CD4-positive, alpha-beta T cell treated with Interleukin-15 for 1 hour (primary cell): ENCODE data around the gene ICA1.

Source experiments
- DNase-seq: peaks from one replicate; pipeline ENCODE4 v3.0.0-alpha.2; 2020

ICA1 gene

DNA sequence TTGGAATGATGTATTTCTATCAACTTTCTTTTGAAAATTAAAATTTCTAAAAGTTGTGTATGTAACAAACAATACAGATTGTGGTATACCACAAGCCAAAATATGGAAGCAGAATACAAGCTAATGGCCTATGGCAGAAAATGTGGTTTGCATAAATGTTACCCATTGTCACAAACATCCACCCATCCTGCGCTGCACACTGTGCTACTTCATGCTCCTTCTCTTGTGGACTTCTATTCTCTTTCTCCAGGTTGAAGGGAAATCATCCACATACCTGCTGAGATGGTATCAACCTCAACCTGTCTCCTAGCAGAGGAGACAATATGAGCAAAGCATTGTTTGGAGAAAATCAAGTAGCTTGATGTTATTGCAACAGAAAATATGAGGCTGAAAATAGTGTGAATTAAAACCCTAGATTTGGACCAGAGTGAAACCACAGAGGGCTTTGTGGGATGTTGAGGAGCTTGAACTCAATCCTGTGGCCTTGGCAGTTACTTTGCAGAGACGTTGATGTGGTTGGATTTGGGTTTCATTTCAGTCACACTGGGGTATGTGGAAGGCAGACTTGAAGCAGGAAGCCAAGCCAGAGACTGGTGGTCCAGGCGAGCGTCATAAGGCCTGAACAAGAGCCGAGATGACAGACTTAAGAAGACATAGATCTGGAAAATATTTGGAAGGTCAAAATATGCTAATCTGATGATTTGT is 63.8 kb downstream of the ICA1 start:
- DNase-seq: no peak

DNA sequence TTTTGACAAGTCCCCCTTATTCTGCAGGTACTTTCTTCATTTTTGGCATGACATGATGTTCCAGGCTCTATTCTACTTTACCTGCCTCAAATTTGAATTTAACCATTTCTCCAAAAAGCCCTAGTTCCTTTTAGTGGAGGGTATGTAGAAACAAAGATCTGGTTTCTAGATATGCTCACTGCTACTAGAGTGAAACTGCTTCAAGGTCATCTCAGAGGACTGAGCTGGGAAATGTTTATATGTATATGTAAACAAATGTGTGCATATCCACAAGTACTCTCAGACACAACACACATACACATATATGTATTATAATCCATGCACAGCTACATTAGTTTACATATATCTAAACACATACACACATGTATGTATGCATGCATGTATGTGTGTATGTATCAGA is 69.1 kb downstream of the ICA1 start:
- no peak for DNase-seq

DNA sequence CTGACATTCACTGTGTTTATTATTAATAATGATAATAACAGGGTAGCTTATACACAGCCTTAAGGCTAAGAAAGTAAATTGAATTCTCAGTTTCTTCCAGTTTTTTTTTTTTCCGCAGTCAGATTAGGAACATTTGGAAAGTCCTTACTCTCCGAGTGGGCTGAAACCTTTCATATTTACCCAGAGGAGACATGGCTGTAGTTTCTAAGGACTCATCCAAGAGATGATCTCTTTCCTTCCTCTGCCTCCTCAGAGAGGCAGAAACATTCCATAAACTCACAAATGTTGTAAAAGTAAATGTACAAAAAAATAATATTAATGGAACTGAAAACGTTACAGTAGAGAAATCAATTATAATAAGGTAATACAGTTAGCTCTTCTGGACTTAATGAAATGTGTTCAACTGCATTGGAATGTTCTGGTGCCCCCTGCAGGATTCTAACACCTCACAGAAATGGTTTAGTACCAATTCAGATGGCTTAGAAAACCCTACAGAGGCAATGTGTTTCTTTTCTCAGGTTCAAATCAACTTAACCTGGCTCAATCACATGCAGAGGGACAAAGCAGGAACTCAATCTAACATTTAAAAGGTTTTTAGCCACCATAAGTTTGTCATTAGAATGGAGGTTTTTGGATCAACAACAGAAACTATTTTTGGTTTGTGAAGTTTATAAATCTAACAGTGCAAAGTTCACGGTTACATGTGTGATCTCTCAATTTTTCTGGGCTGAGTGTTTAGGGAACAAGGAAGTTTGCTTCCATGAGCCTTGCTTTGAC is 71.7 kb downstream of the ICA1 start:
- DNase-seq: peak; percentile 66

DNA sequence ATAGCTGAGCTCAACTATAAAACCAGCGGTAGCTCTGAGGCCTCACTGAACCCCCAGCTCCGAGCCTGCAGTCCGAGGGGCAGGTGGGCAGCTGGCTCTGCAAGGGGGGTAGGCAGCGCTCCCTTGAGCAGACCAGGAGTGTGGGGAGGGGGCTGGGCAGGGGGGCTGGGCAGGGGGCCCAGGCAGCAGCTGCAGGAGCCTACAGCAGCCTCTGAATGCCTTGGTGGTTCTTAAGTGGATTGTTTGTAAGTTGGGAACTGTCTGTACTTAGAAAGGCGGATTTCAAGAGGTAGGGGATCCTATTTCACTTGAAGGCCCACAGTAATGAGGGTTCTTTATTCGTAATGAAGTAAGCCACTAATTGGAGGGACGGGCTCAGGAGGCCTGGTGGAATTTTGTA is 72.3 kb downstream of the ICA1 start:
- no peak for DNase-seq

DNA sequence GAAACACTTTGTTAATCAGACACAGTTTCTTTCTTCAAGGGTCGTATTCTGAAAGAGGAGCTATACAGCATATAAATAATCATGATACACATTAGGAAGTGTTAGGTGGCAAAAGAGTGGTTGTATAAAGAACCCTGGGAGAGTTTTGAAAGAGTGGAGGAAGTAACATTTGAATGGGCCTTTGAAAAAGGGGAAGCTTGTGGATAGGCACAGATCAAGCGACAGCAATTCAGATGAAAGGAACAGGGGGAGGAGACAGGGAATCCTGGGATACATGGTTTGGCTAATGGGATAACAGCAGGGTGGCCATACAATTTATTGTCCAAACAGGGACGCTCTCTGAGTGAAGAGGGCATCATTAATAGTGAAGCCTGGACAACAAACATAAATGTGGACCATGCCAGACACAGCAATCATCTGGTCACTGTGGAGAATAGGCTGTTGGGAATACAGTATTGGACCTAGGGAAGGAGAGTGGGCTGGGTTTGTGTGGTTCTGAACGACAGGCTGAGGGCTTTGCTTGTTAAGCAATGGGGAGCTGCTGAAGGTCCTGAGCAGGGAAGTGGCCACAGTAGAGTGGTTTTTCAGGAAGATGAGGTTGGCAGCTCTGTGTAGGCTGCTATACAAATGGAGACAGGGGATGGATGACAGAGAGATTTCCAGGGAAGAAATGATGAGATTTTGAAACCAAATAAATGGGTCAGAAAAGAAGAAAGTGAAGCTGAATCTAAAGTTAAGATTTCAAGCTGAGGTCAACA is 75.9 kb downstream of the ICA1 start:
- DNase-seq: no peak

DNA sequence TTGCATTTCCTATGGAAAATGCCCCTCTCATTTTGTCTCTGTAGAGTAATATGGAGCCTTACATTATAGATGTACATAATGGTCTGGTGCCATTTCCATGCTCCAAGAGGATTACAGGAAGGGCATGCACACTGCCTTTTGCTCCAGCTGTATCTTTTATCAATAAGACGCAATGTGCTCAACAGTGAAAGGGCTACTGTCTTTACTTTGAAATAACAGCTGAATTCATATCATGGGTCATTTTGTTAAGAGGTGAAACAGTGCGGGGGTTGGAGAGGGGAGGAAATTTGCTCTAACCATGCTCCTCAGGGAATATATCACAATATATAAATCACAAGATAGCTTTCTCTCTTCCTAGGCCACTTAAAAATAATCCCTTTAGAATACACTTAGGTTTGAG is 77.7 kb downstream of the ICA1 start:
- DNase-seq: no peak

DNA sequence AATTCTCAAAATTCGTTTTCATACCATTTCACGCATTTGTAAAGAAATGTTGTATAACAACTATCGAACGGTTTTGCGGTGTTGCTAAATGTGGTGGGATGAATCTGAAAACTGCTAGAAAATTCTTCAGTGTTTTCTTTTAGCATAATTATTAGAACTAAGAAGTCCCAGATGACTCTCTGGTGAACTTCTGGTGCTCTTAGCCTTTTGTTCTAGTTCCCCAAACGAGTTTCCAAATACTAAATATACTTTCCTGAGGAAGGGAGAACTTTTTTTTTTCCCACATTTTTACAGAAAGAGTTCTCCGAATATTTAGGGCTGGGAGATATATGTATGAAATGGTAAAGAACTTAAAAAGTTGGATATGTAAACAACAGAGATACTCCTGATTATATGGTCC is 82.5 kb downstream of the ICA1 start:
- no peak for DNase-seq

DNA sequence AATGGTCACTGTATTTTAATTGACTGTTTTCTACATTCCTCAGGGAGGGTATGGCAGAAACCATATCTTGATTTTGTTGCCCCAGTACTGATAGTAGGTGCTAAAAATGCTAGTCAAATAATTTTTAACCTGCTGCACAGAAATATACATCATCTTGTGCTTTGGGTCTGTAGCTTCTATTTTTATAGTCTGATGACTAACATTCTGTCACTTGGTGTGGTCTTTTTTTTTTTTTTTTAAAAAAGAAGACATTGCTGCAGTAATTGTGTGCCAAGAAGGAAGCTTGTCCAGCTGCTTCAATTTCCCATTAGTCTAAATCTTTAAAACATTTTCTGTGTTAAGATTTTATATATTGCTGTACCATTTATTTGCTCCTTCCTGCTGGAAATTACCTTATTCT is 83.6 kb downstream of the ICA1 start:
- no peak for DNase-seq

DNA sequence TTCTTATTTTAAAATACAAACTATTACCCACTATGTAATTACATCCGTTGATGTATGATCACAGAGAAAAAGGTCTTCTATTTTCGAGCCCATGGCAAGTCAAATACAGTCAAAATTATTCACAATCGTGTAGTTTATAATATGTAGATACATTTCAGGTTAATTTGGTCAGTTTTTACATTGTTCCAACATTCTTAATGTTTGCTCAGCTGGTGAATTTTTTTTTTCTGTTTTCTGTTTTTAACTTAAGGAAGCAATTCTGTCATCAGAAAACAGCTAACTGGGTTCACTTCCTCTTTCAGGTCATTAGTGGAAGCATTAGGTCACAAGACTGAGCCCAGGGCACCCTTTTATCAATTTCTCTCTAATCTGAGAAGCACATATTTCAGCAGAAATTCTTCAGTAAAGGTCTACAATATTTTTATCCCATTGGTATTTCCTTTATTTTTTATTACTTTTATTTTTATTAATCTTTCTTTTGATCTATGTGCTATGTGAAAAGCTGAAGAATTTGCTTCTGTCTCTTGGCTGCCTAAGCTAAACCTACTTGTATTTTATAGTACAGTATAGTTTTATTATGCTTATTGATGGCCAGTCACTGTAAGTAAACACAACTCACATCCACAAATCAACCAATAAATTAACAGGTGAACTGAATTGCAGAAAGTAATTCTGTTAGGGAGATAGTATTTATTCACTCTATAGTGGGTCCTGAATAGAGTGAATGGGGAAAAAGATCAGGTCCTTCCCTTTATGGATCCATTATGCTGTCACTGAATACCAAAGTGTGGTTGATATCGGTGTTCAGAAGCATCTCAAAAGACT is 84.6 kb downstream of the ICA1 start:
- DNase-seq: no peak

DNA sequence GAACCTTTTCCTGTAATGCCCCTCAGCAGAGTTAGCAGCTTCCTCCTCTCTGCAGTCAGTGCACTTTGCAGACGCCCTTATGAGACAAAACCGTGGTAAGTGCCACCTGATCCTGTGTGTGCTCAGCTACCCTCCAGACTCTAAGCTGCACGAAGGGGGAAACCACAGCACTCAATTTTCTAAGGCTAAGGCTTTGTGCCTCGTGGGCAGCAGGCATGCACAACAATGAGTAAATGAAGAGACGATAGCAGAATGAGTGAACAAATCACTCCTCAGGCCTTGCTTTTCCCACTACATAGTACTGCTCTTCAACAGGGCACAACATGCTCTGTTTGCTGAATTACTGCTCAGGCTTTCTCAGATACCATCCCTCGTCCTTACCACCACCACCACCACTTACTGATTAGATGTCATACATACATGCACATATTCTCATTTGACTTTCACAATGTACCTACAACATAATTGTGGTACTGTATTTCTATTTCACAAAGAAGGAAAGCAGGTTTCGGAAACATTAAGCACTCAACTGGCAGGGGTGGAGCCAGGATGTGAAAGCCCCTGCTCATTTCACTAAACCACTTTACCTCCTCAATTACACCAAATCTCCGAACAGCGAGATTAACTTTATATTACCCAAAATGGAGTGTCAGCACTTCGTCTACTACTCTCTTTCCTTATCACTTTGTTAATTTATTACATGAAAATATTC is 85.4 kb downstream of the ICA1 start:
- peak; percentile 73 for DNase-seq

DNA sequence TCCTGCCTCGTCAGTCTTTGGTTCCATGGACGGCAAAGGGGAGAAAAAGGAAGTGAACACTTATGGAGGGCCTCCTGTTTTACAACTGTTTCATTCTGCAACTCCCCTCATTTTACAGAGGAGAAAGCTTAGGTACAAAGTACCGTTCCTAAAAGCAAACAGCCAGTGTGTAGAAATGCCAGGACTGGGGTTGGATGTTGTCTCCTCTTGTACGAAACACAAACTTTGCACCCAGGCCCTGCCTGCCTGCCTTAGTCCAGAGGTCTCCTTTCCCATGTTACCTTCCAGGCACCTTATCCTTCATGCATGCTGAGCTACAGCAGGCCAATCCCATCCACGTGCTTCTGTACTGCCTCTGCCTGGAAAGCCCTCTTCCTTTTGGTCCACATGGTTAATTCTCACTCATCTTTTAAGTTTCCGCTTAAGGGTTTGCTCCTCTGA is 86.0 kb downstream of the ICA1 start:
- DNase-seq: no peak

DNA sequence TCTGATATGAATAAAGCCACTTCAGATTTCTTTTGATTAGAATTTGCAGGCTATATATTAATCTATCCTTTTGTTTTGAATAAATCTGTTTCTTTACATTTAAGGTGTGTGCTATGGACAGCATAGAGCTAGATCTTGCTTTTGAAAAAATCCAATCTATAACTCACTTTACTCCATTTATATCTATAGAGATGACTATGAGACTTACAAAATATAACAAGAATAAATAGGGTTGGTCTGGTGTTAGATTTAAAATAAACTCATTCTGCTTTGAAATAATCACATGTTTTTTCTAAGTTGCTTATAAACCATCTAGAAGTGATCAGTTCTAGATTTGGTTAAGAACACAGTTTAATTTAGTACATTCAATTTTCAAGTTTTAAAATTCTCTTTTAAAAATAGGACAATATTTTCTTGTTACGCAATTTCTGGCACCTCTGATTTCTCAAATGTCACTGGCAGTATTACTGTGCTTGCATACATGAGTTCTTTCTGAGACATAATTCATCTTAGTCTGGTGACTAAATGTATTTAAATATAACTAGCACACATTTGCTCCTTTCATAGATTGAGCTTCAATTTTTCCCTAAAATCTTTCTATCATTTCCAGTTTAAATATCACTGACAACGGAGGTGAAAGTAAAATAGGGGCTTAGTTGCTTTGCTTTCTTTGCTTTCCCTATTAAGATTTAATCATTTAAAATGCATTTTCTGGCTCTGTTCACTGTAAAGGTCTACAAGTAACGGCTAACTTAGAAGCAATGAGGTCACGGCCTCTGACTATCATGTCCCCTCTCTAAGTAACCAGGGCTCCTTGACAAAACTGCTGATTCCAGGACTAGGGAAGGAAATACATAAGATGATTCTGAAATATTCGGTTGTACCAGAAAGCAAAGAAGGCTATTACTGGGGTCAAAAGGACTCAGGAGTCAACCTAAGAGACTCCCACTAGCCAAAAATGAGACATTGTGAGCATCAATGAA is 89.3 kb downstream of the ICA1 start:
- no peak for DNase-seq

DNA sequence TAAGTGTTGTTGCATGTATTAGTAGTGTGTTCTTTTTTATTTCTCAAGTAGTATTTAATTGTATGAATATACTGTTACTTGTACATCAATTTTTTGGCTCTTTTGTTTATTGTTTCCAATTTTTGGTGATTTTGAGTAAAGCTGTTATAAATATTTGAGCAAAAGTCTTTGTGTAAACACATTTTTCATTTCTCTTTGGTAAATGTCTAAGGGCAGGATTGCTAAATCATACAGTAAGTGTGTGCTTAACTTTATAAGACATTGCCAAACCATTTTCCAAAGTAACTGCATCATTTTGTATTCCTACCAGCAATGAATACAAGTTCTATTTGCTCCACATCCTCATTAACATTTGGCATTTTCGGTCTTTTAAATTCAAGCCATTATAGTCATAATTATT is 92.8 kb downstream of the ICA1 start:
- no peak for DNase-seq

DNA sequence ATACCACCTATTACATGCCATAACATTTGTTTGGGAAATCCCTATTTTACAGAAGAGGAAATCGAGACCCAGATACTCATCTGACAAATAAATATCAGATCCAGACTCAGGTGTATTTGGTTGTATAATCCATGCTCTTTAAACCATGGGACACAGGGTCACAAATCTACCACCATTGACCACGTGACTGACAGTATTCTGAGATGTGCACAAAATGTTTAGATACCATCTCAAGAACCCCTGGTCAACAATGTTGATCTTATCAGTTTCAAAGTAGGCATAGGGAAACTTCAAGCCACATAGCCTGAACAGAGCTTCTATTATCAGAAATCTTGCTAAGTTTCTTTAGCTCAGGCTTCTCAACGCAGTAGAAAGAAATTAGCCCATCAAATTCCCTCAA is 93.6 kb downstream of the ICA1 start:
- no peak for DNase-seq

DNA sequence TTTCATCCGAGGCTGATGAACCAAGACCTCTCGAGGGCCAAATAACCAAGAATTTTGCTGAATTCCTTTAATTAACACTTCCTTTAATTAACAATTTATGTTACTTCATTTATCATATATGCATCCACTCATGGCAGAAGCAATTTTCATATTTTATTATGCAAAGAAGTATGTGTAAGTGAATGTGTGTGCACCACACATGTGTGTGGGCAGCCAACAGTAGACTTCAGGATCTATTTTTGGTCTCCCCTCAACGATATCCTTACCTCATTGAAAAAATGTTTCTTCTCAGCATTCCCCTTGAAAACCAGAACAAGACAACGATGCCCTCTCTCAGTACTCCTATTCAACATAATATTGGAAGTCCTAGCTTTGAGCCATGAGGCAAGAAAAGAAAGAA is 96.8 kb downstream of the ICA1 start:
- DNase-seq: no peak

DNA sequence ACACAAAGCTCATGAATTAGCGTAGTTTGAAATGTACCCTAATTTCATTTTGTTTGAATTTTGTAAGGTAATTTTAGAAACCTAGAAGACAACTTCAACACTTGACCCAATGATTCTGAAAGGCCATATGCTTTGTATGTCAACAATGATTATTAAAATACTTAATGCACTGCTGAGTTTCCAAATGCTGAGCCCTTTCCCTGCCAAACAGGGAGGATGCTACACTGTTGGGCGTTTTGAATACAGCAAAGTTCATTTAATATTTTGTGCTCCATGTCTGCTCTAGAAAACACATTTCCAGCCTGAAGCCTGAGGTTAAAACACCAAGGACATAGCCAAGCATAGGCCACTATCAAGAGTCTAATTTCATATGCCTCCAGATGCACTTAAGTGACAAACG is 99.8 kb downstream of the ICA1 start:
- no peak for DNase-seq

DNA sequence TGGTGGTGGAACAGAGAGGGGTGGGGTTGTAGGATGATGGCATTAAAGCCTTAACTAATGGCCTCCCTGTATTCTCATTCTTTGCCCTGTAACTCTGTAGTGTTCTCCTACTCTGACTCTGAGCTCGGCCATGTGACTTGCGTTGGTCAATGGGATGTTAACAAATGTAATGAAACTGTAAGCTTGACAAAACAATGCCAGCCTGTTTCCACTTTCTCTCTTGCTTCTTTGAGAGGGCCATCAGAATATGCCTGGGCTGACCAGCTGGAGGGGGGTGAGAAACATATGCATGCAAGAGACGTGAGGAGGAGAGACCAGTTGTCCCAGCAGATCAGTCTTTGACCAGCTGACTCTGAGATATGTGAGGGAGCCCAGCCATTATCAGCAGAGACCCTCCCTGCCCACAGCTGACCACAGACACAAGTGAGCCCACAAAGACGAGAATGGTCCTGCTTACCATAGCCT is 100.6 kb downstream of the ICA1 start:
- no peak for DNase-seq

DNA sequence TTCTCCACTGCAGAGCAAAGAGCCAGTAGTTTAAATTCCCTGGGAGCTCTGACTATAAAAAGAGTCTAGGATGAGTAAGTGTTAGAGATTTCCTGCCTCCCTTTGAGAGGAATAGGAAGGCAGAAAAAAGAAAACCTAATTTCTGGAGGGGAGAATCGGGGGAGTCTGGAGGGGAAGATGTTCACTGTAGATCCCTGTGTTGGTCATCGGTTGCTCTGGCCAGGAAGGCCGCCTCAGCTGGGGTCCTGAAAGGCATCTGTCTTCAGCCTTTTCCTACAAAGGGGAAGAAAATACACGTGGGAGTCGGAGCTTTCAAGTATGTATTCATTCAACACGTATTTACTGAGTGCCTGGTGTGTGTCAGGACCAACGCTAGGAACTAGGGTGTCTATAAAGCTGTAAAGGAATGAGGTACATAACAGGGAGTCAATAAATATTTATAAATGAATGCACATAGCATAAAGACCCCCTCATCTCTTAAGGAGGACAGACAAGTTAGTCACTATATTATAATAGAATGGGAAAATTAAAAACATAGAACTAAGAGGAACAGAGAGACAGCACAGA is 101.1 kb downstream of the ICA1 start:
- DNase-seq: no peak

DNA sequence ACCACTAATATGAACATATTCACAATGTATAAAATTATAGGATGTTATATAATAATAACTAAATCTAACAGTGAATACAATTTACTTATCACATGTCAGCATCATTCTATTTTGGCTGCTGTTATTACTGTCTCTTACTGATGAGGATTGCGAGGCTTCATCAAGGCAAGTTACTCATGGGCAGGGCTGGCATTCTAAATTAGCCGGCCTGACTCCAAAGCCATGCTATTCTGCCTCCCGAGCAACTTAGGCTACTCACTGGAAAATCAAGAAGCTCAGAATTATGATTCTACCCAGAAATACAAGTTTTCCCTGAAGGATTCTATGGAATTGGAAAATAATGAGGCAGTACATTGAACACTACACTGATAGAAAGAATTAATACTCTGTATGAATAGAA is 101.7 kb downstream of the ICA1 start:
- no peak for DNase-seq

DNA sequence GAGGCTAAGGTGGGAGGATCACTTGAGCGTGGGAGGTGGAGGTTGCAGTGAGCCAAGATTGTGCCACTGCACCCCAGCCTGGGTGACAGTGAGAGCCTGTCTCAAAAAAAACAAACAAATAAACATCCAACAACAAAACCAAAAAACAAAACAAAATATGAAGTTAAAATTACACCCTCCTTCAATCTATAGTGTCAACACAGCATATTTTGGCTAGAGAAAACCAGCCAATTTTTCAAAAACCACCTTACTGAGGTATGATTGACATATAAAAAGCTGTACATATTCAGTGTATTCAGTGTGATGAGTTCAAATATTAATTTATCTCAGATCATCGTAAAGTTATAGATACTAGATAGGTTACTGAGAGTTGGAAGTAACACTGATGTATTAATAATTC is 102.4 kb downstream of the ICA1 start:
- DNase-seq: no peak

DNA sequence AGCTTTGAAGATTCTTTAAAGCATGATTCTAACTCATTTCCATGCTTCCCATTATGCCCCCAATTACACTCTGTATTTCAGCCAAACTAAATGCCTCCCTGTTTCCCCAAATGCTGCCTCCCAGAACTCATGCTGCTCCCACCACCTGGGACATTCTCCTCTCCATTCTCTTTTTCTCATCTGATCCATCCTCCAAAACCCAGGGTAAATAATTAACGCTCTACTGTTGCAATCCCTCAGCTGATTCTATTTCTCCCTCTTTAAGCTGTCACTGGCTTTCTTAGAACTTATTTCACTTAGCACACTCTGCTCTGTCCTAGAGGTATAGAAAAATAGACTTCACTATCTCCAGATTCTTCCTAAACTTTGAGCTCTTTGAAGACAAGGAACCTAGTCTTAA is 104.7 kb downstream of the ICA1 start:
- no peak for DNase-seq
